ENCODE data around the gene ADCY1.

The ADCY1 gene

DNA sequence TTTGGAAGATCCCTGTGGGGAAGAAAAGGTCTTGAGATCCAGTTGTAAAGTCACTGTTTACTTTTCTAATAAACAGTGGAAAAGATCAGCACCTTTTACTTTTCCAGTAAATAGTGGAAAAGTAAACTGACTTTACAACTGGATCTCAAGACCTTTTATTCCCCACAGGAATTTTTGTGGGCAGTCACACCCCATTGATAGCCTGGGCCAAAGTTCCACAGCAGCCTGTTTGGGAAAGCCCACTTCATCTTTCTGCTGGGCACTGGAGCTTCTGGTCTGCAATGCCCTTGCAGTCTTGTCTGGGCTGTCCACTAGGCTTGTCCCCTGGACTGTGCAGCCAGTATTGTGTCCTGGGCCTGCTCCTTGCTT is 50.2 kb downstream of the ADCY1 start:
- DNase-seq (ENCODE audit: low read depth in 2 of 2, low spot score in 1 of 2): no peak

DNA sequence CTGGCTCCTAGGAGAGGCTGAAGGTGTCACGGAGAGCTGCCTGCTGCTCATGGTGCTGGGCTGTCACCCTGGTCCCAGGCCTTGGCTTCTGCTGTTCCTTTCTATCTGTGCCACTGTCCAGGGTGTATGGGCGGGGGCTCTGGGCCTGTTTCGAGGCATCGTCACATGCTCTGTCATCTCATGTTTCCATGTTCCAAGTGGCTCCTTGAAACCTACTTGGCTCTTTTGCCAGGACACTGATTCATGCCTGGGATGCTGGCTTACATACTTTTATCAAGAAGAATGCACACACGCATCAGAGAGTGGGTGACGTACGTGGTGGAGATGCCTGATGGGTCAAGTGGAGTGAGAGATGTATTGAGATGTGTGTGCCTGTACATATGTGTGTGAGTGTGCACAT is 50.9 kb downstream of the ADCY1 start:
- DNase-seq (ENCODE audit: low read depth in 2 of 2, low spot score in 1 of 2): no peak

DNA sequence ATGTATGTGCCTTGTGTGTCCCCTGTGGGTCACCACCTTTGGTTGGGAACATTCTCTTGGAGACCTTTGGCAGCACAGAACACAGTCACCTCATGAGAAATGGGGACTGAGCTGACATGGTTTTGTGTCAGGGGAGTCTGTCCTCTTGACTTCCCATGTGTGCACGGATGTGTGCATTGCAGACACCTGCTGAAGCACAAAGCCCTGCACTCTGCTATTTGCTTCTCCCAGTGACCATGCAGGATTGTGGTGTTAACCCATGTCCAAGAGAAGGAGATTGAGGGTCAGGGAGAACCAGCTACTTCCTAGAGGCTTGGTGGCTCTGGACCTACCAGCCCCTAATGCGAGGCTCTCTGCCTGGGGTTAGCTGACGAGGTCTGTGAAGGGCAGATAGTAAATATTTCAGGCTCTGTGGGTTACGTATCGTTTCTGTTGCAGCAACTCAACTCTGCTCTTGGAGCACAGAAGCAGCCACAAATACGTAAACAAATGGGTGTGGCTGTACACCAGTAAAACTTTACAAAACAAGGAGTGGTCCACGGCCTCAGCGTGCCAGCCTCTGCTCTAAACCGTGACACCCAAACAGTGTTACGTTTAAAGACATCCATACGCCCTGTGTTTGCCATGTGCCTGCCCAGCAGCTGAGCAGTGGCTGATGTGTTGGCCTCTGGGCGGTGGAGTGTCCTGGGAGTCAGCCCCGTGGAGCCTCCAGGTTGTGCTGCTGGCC is 51.7 kb downstream of the ADCY1 start:
- DNase-seq (ENCODE audit: low read depth in 2 of 2, low spot score in 1 of 2): no peak

- no peak for DNase-seq (ENCODE audit: low read depth in 2 of 2, low spot score in 1 of 2)
These were observed 52.6 kb downstream of the ADCY1 start for GRCh38 chr7:45626441-45627430.

GRCh38 chr7:45627691-45628456 is 53.7 kb downstream of the ADCY1 start:
- no peak for DNase-seq (ENCODE audit: low read depth in 2 of 2, low spot score in 1 of 2)

DNA sequence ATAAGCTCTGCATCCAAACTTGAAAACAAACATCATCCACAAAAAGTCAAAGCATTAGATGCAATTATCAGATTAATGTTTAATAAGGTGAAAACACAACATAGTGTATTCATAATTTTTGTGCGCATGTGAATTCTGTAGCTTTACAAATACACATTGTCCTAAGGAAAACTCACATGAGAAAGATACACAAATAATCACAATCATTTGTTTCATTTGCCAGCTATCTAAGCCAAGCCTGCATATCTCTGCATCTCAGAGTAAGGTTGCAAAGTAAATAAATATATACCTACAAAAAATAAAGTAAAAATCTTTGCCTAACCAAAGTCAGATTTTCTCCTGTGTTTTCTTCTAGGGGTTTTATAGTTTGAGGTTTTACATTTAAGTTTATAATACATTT is 57.4 kb downstream of the ADCY1 start:
- DNase-seq (ENCODE audit: low read depth in 2 of 2, low spot score in 1 of 2): no peak

GRCh38 chr7:45636733-45637132 is 62.6 kb downstream of the ADCY1 start:
- no peak for DNase-seq (ENCODE audit: low read depth in 2 of 2, low spot score in 1 of 2)

DNA sequence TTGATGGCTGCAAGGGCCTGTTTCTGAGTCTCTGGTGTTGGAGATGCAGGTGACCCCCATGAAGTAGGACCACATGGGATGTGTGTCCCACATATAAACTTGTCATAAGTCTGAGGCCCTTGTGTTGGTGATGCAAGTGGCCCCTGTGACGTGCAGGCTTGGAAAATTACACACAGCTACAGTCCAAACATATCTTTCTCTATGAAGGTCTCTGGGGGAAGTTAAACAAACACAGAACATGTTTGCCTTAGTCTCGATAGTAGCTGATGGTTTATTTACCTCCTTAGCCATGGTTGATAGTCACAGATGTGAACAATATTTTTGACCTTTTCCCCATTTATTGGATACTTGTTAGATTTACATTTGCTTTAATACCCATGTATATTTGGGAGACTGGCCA is 64.7 kb downstream of the ADCY1 start:
- no peak for DNase-seq (ENCODE audit: low read depth in 2 of 2, low spot score in 1 of 2)

GRCh38 chr7:45642044-45642443 is 67.9 kb downstream of the ADCY1 start:
- no peak for DNase-seq (ENCODE audit: low read depth in 2 of 2, low spot score in 1 of 2)

- no peak for DNase-seq (ENCODE audit: low read depth in 2 of 2, low spot score in 1 of 2)
These were observed 69.5 kb downstream of the ADCY1 start for GRCh38 chr7:45643630-45644029.

- DNase-seq (ENCODE audit: low read depth in 2 of 2, low spot score in 1 of 2): no peak
These were observed 70.1 kb downstream of the ADCY1 start for GRCh38 chr7:45644237-45644636.

GRCh38 chr7:45645141-45645969 is 71.2 kb downstream of the ADCY1 start:
- DNase-seq (ENCODE audit: low read depth in 2 of 2, low spot score in 1 of 2): no peak

GRCh38 chr7:45646207-45646821 is 72.1 kb downstream of the ADCY1 start:
- DNase-seq (ENCODE audit: low read depth in 2 of 2, low spot score in 1 of 2): no peak

- no peak for DNase-seq (ENCODE audit: low read depth in 2 of 2, low spot score in 1 of 2)
These were observed 73.0 kb downstream of the ADCY1 start for GRCh38 chr7:45646996-45647825.

DNA sequence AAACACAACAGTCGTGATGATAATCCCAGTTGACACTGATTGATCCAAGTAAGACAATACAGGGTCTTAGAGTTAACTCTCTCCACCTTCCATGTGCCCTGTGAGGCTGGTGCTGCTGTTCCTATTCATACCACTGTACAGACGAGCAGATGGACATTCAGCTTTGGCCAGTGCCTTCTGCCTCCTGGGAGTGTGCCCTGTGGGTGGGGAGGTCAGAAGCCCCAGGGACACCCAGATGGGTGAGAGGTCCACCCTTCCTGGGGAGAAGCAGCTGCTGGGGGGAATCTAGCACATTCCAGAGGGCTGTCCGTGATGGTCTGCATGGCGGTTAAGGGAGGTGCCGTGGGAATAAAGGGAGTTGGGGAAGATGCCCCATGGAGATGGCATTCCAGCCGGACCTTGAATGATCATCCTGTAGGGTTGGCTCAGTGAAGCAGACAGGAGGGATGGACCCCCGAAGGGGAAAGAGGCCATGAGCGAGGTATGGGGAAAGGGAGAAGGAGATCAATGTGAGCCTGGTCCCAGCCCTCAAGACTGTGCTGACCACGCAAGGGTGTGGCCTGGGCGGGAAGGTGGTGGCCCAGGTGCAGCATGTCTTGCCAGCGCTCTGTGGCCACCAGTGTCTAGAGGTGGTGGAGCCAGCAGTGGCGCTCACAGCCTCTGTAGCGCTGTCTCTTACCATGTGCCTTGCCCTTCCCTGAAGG is 74.0 kb downstream of the ADCY1 start:
- no peak for DNase-seq (ENCODE audit: low read depth in 2 of 2, low spot score in 1 of 2)

DNA sequence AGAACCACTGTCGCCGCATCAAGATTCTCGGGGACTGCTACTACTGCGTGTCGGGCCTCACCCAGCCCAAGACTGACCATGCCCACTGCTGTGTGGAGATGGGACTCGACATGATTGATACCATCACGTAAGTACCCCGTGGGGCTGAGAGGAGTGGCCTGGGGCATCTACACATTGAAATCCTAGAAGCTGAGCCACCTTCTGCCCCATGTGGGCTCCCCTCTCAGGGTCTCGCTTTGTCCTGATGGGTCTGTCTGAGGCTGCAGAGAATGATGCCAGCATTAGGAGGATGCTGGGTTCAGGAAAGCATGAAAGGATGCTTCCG is 74.5 kb downstream of the ADCY1 start:
- no peak for DNase-seq (ENCODE audit: low read depth in 2 of 2, low spot score in 1 of 2)

GRCh38 chr7:45649560-45650346 is 75.6 kb downstream of the ADCY1 start:
- no peak for DNase-seq (ENCODE audit: low read depth in 2 of 2, low spot score in 1 of 2)
